ENCODE measurements around the gene CFDP1.

CFDP1 gene

GRCh38 chr16:75432828-75433731 is at the start of gene CFDP1:
Gene CFDP1, minus strand, starts transcription at chr16:75433503. Its CDS starts 151 bp downstream, at chr16:75433352.
- peak; percentile 89 to 92 (median 90) for DNase-seq (ENCODE audit: low read depth in 3 of 3)

- no peak for DNase-seq (ENCODE audit: low read depth in 3 of 3)
These were observed 49.3 kb upstream of the CFDP1 start for GRCh38 chr16:75482434-75483205.

GRCh38 chr16:75481475-75481874 is 48.2 kb upstream of the CFDP1 start:
- DNase-seq (ENCODE audit: low read depth in 3 of 3): no peak

GRCh38 chr16:75479421-75479990 is 46.2 kb upstream of the CFDP1 start:
- no peak for DNase-seq (ENCODE audit: low read depth in 3 of 3)

GRCh38 chr16:75478480-75479345 is 45.4 kb upstream of the CFDP1 start:
- DNase-seq (ENCODE audit: low read depth in 3 of 3): no peak

- no peak for DNase-seq (ENCODE audit: low read depth in 3 of 3)
These were observed 44.6 kb upstream of the CFDP1 start for GRCh38 chr16:75477680-75478473.

- no peak for DNase-seq (ENCODE audit: low read depth in 3 of 3)
These were observed 43.5 kb upstream of the CFDP1 start for GRCh38 chr16:75476817-75477216.

GRCh38 chr16:75475420-75475847 is 42.1 kb upstream of the CFDP1 start:
- no peak for DNase-seq (ENCODE audit: low read depth in 3 of 3)

- DNase-seq (ENCODE audit: low read depth in 3 of 3): no peak
These were observed 39.9 kb upstream of the CFDP1 start for GRCh38 chr16:75472908-75473877.

- peak in 1 of 3 experiments; percentile 16 for DNase-seq (ENCODE audit: low read depth in 3 of 3)
These were observed 38.7 kb upstream of the CFDP1 start for GRCh38 chr16:75471723-75472633.

GRCh38 chr16:75466760-75467159 is 33.5 kb upstream of the CFDP1 start:
- no peak for DNase-seq (ENCODE audit: low read depth in 3 of 3)

- DNase-seq (ENCODE audit: low read depth in 3 of 3): peak; percentile 96 to 99 (median 96)
These were observed 31.0 kb upstream of the CFDP1 start, which contains the start of gene TMEM170A for GRCh38 chr16:75464122-75464918. Gene TMEM170A, minus strand, starts transcription at chr16:75464689. Its CDS starts 89 bp downstream, at chr16:75464600.

- DNase-seq (ENCODE audit: low read depth in 3 of 3): peak in 1 of 3 experiments; percentile 3
These were observed 30.3 kb upstream of the CFDP1 start for GRCh38 chr16:75463389-75464121.

- no peak for DNase-seq (ENCODE audit: low read depth in 3 of 3)
These were observed 29.5 kb upstream of the CFDP1 start for GRCh38 chr16:75462806-75463205.

- no peak for DNase-seq (ENCODE audit: low read depth in 3 of 3)
These were observed 28.3 kb upstream of the CFDP1 start for GRCh38 chr16:75461575-75461974.

- DNase-seq (ENCODE audit: low read depth in 3 of 3): no peak
These were observed 27.1 kb upstream of the CFDP1 start for GRCh38 chr16:75460446-75460845.

- no peak for DNase-seq (ENCODE audit: low read depth in 3 of 3)
These were observed 26.4 kb upstream of the CFDP1 start for GRCh38 chr16:75459691-75460090.

Data from stimulated activated CD4-positive, alpha-beta T cell treated with anti-CD3 and anti-CD28 coated beads, TNF-alpha, amount 100 ng/mL, for 4 hours (primary cell).